HCEC 1CT (cell line): ENCODE measurements around the gene NOTCH1.
A peak's percentile ranks its signal among the peaks of the same experiment; 100 is the strongest.

Source experiments
- DNase-seq: peaks from one replicate; pipeline ENCODE4 v3.0.0-alpha.2; 2017

The NOTCH1 gene

DNA sequence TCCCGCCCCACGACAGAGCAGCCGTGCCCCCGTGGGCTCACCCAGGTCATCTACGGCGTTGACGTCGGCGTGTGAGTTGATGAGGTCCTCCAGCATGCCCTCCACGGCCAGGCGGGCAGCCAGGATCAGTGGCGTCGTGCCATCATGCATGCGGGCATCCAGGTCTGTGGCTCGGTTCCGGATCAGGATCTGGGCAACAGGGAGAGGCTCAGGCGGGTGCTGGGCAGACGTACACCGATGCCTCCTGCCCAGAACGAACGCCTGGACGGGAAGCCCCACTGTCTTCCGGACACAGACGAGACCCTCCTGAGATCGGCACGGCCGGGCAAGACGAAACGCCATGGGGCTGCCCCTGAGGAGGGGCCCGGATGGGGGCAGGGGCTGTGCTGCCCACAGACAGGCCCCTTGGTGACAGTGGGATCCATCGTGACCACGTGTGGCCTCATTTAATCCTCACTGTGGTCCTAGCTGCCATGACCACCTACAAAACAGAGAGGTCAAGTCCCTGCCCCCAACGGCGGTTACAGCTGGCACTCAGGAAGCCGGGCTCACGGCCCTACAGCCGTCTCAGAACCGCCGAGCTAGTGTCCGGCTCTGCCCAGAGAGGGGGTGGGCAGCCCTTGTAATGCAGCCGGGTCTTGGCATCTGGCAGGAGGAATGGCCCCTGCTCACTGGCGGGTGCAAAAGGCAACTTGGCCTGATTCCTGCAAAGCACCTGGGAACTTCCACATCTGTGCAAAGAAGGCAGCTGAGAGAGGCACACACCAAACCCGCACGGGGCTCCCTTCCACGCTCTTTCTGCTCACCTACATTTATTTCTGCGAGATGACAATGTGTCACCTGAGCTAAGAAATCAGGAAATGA, 46.5 kb downstream of the NOTCH1 start:
- no peak for DNase-seq

DNA sequence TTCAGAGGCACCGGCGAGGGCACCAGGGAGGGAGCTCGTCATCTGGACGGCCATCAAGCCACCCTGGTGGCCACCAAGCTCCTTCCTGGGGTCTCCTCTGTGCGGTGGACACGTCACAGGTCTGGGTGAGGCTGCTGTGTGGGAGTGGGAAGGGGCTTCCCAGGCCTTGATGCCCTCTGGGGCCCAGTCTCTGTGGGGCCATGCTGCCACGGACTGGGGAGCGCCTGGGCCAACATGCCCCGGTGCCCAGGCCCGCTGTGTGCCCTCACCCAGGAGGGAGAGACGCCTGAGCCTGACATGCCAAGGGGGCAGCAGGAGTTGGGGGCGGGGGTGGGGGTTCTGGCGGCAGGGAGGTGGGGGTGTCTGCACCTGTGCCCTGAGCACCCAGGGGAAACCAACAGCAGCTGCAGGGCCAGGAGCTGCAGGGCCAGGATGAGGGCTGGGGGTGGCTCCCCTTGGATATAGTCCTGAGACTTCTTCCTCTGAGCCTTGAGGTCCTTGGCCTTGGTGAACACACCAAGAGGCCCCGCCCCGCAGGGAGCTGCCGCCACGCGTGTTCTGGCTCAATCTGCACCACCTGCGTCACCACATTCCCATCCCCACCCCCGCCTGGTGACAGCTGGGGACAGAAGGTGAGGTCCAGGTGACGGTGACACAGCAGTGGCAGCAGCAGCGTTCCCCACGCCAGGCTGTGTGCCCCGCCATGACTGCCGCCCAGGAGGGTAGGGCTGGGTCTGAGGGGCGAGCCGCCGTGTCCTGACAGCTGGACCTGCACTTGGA, 47.7 kb downstream of the NOTCH1 start:
- no peak for DNase-seq

- no peak for DNase-seq
Observed at GRCh38 chr9:136496801-136497620, 48.8 kb downstream of the NOTCH1 start.

- no peak for DNase-seq
Observed at GRCh38 chr9:136496181-136496580, 49.7 kb downstream of the NOTCH1 start.

DNA sequence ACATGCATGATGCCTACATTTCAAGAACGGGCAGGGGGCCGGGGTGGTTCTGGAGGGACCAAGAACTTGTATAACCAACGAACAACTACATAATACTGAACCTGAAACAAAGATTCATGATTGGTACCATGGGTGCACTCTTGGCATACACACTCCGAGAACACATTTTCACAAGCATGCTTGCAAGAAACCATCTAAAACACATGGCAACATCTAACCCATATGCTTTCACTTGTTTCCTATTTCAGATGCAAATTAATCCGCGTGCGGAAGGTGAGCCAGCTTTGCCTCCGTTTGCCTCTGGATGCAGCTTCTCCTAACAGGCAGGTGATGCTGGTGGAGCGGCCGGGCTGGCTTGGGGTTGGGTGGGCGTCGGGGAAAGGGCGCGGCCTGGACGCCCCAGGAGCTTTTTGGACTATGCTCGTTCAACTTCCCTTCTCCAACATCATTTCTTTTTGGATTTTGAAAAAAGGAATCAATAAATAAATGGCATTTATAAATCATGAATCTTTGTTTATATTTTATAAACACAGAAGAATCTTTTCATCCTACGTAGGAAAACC, 50.5 kb downstream of the NOTCH1 start:
- DNase-seq, result no peak

GRCh38 chr9:136494531-136495215, 51.2 kb downstream of the NOTCH1 start:
- no peak for DNase-seq

- DNase-seq, result no peak
Observed at GRCh38 chr9:136494012-136494411, 51.8 kb downstream of the NOTCH1 start.

DNA sequence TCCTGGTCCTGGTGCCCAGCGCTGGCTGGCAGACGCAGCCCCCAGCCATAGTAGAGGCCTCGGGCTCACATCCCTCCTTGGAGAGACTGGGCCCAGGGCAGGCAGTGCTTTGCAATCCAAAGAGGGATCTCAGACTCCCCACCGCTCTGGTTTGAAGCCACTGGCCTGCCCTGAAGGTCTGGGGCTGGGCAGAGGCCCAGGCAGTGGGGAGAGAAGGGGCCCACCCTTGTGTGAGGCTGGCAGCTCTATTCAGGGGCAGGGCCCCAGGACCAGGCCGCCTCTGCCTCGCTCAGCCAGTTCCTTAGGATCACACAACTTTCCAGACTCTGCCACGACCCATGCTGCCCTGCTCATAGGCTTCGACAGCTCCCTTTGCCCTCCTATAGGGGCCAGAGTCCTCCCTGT, 52.3 kb downstream of the NOTCH1 start:
- DNase-seq, result no peak

GRCh38 chr9:136492978-136493522, 52.8 kb downstream of the NOTCH1 start:
- DNase-seq, result no peak

GRCh38 chr9:136489731-136490130, 56.1 kb downstream of the NOTCH1 start:
- no peak for DNase-seq

DNA sequence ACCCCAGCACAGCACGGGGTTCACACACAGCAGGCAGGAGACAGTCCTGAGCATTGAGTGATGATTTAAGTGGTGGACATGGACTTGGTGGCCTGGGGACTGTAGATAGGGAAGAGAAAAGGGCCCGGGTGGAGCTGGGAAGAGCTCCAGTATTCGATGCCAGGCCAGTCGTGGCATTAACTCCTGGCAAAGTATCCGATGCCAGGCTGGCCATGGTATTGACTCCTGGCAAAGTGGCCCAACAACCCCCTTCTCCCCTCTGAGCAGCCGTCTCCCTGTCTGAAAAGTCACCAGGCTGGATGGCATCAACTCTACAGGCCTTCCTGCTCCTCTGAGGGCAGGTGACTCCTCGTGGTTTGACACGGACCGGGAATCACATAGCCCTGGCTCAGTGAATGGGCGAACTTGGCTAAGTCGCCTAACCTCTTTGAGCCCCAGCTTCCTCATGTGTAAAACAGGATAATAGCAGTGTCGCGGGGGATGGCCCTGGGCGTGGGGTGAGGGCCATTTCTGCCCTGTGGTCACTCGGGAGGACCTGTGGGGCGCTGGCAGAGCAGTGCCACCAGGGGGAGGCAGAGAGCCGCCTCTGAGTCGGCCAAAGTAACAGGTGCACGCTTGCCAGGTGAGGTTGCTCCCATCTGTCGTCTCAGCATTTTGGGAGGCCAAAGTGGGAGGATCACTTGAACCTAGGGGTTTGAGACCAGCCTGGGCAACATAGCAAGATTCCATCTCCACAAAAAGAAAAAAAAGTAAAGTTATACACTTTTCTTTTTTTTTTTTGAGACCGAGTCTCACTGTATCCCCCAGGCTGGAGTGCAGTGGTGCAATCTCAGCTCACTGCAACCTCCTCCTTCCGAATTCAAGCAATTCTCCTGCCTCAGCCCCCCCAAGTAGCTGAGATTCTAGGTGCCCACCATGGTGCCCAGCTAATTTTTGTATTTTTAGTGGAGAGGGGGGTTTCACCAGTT, 57.3 kb downstream of the NOTCH1 start:
- no peak for DNase-seq

GRCh38 chr9:136487672-136488071, 58.2 kb downstream of the NOTCH1 start:
- no peak for DNase-seq

DNA sequence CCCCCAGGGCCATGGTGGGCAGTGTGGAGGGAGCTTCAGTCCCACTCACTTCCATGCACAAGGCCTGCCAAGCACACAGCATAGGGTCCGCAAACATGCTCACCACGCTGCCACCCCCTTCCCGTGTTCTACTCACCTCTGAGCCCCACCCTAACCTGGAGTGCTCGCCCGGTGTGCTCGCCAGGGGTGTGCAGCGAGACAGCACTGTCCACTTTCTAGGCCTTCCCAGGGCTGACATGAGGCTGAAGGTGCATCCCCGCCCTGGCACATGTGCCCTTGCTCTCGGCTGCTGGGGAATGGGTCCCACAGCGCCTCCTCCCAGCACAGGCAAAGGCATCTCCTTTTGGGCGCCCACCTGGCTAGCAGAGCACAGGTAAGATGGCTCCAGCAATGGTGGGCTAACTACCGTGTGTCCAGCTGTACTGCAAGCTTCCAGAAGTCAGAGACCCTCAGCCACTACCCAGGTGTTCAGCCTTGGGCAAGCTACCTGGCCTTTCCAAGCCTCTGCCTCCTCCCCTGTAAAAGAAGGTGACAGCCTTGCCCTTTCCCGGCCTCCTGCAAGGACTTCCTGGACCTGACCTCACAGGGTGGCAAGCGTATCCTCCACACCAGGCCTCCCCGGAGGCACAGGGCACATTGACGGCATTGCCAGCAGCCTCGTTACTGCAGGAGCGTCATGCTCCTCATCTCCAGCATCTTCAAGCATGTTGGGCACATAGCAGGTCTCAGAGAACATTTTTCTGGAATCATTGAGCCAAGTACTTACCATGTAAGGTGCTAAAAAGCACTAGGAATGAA, 58.8 kb downstream of the NOTCH1 start:
- DNase-seq, result no peak

GRCh38 chr9:136486131-136486530, 59.7 kb downstream of the NOTCH1 start:
- no peak for DNase-seq

- peak; percentile 50 for DNase-seq
Observed at GRCh38 chr9:136485049-136486045, 60.5 kb downstream of the NOTCH1 start.

GRCh38 chr9:136484153-136485048, 61.4 kb downstream of the NOTCH1 start:
- DNase-seq, result no peak

DNA sequence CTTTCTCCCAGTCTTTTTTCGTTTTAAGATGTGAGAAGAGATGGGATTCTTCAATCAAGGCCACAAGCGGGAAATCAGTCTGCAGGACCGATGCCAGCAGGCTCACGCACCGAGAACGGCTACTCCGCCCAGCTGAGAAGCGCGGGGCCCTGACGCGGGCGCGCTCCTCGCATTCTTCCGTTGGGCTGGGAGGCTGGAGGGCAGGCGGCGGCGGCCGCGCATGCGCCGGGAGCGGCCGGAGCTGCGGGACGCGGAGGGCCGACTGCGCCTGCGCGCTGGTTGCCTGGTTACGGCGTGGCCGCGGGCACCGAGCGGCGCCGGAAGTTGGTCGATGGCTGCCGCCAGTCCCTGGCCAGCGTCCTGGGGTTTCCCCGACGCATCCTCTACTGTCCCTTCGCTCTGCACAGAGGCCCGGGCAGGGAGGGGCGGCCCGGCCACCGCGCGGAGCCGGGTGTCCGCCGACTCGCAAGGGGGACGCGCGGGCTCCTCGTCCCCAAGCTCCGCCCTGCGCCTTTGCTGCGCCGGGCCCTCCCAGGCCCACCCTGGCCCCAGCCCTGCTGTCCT, 62.2 kb downstream of the NOTCH1 start:
- peak; percentile 73 for DNase-seq
